HG03520 (cell line): Measurements from ENCODE around the gene PCDHB5.
"Not testable (repeated sequence)": the region's sequence is repeated elsewhere in the genome, so short reads cannot be mapped to it uniquely, and the experiment has no call there.

ENCODE experiments used
- ATAC-seq: cut with Tn5 transposase; IDR thresholded peaks from one replicate; pipeline ENCODE4 v1.9.1; 2021; ENCODE audit warnings: mild to moderate bottlenecking, moderate library complexity; ENCODE audit not compliant: unreplicated experiment

Gene PCDHB5

GRCh38 chr5:141151632-141152031 is 16.6 kb downstream of the PCDHB5 start:
- ATAC-seq: not testable (repeated sequence)

GRCh38 chr5:141152096-141152495 is 17.1 kb downstream of the PCDHB5 start:
- not testable (repeated sequence) for ATAC-seq

GRCh38 chr5:141155540-141156374 is 20.8 kb downstream of the PCDHB5 start:
- no peak for ATAC-seq

GRCh38 chr5:141157356-141157755 is 22.4 kb downstream of the PCDHB5 start:
- not testable (repeated sequence) for ATAC-seq

GRCh38 chr5:141157901-141158300 is 22.9 kb downstream of the PCDHB5 start:
- ATAC-seq: not testable (repeated sequence)

- no peak for ATAC-seq
Measured at GRCh38 chr5:141172381-141173204, 37.6 kb downstream of the PCDHB5 start, which contains the start of gene PCDHB7. Gene PCDHB7, plus strand, starts transcription at chr5:141172644. Its CDS starts 192 bp downstream, at chr5:141172836.

- not testable (repeated sequence) for ATAC-seq
Measured at GRCh38 chr5:141174291-141175104, 39.5 kb downstream of the PCDHB5 start.

GRCh38 chr5:141175933-141176332 is 40.9 kb downstream of the PCDHB5 start:
- no peak for ATAC-seq

- not testable (repeated sequence) for ATAC-seq
Measured at GRCh38 chr5:141177577-141178191, 42.7 kb downstream of the PCDHB5 start, which contains the start of gene PCDHB8. Gene PCDHB8, plus strand, starts transcription at chr5:141177790. Its CDS starts 245 bp downstream, at chr5:141178035.

- ATAC-seq: not testable (repeated sequence)
Measured at GRCh38 chr5:141179371-141179770, 44.4 kb downstream of the PCDHB5 start.

- ATAC-seq: not testable (repeated sequence)
Measured at GRCh38 chr5:141179876-141180275, 44.9 kb downstream of the PCDHB5 start.

- ATAC-seq: no peak
Measured at GRCh38 chr5:141180313-141180712, 45.3 kb downstream of the PCDHB5 start.

GRCh38 chr5:141182248-141182647 is 47.2 kb downstream of the PCDHB5 start, which contains the start of gene PCDHB16:
Gene PCDHB16, plus strand, starts transcription at chr5:141182387. Its CDS starts 173 bp downstream, at chr5:141182560.
- no peak for ATAC-seq

GRCh38 chr5:141184117-141184855 is 49.3 kb downstream of the PCDHB5 start:
- ATAC-seq: not testable (repeated sequence)

- no peak for ATAC-seq
Measured at GRCh38 chr5:141186897-141187512, 52.0 kb downstream of the PCDHB5 start, which contains the start of gene PCDHB9. Gene PCDHB9, plus strand, starts transcription at chr5:141187161. Its CDS starts 158 bp downstream, at chr5:141187319.
